RPMI8226 (cell line): ENCODE measurements around the gene TRAM2.
"Not testable (repeated sequence)": the region's sequence is repeated elsewhere in the genome, so short reads cannot be mapped to it uniquely, and the experiment has no call there.

ENCODE experiments used
- DNase-seq: peaks from one replicate; pipeline ENCODE4 v3.0.0-alpha.2; 2015

The TRAM2 gene

GRCh38 chr6:52474173-52474572 is 102.7 kb downstream of the TRAM2 start:
- no peak for DNase-seq

- DNase-seq: not testable (repeated sequence)
Observed at GRCh38 chr6:52461194-52461593, 115.7 kb downstream of the TRAM2 start.

DNA sequence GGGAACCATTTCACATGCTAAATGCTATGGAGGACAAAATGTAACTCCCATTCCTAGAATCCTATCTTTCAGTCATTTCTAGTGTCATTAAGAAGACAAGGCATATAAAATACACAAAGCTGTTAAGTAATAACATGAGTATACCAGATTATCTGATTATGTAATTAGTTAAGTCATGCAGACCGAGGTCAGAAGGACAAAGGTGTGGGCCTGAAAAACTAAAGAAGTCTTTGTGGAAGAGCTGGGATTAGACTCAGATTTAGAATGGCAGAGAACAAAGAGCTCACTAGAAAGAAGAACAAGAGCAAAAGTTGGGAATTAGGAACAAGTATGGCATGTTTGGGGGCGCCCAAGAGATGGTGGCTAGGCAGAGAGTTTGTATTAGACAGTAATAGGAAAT is 119.8 kb downstream of the TRAM2 start:
- DNase-seq: no peak

DNA sequence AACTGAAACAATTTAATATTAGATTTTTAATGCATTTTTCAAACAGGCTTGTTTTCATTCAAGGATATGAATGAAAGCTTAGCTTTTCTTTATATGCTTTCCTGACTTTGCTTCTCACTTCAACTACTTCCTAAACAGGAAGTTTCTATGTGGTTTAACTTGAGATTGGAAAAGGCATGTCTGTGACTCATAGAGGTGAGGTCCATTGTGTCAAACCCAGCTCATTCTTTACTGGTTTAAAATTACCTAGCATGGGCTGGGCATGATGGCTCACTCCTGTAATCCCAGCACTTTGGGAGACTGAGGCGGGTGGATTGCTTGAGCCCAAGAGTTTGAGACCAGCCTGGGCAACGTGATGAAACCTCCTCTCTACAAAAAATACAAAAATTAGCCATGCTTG is 122.3 kb downstream of the TRAM2 start:
- DNase-seq: no peak
